Pulmonary artery endothelial cell (primary cell): ENCODE measurements around the gene ESM1. TPM values are rescaled to one million over a fixed set of nuclear protein-coding genes. Genes with fewer than 3 reads are reported as not detected.

Experiments used
- DNase-seq: peaks from one replicate; pipeline ENCODE4 v3.0.0-alpha.2; 2011; ENCODE audit warnings: low read depth, low spot score
- total RNA-seq: library from RNA; depleted of rRNA; stranded (reverse); fragments of >200 nt; gene quantifications from 2 replicates; pipeline ENCODE4 v1.2.3, GENCODE V29; 2014

Gene ESM1
- total RNA-seq, 1 donor from 2014 or later: 466 TPM

DNA sequence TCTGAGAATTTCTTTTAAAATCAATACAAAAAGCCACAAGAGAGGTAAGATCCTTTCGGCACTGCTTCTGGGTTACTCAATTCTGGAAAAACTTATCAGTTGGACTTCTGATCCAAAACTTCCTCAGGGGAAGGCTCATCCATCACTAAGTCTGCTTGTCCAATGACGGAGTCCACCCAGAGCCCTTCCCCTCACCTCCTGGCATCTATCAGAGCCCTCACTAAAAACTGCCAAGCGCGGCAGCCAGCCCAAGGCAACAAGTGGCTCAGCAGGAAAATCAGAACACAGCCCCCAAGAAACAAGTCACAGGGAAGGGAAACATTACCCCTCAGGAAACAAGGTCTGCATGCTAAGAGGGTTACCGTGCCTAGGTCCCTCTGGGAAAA lies 869 bp upstream of the ESM1 start:
- DNase-seq: peak; percentile 60

- no peak for DNase-seq
Measured at GRCh38 chr5:54981928-54982327, 3.5 kb downstream of the ESM1 start.

DNA sequence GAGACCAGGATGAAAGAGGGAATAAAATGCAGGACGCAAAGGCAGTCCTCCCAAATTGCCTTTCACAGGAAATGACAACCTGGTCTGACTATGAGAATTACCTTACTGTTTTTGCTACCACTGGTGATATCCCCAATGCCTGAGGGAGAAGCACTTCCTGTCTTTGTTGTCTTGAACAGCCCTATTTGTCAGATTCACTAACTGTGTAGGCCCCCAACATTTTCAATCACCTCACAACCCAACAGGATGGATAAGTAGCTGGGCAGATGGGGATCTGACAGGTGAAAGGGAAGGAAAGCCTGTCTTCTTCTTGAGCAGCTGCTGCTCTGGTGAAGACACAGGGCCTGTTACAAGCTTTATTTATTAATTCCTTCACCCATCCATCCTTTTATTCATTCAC lies 9.7 kb downstream of the ESM1 start:
- DNase-seq: no peak

DNA sequence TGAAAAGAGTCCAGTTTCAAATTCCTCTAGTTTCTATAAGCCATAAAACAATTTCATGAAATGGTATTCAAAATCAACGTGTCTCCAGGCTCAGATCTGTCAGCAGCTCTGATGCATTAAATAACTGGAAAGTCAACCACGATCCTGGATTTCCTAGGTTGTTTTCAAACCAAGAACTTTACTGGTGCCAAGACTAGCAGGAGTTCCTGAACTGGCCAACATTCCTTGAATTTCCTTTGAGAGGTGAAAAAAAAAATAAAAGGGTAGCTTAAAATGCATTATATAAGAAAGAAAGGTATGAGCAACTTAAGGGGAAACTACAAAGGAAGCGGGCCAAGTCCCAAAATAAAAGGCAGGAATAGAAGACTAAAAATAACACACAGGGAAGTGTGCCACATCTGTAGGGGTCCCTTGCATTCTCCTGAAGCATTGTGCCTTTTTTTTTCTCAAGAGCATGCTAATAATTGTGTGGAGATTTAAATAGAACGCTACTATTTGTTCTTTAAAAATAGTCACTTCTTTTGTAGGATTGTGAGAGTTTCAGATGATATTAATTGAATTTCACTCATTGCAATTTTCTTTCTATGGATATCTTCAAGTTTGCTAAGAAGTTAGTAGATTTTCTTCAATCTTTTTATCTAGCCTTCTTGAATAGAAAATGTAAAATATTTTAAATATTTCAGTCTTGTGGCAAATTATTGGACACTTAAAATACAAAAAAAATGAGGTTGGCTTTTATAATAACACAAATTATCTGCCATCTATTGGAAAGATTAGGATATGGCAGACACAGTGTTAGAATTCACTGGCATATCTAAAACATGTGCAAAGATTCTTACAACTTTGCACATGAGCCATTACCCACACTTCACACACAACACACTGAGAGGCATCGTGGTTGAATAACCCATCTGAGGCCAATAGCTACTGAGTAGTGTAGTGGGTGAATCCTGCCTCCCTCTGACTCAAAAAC lies 15.3 kb downstream of the ESM1 start:
- DNase-seq: peak; percentile 46

DNA sequence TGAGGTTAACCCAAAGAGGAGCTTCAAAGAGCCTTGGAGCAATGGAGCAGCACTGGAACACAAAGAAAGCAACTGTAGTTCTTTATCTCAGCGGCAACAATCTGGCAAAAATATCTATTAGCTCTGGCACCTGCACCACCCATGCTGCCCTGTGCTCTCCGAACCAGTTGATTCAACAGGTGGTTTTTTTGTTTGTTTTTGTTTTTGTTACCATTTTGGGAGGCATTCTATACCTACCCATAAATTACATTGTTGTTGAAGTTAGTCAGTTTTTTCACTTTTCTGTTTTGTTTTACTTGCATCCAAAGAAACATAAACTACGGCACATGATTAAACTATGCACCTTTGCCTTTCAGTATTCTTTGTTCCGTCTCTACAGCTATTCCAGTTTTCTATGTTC lies 16.2 kb downstream of the ESM1 start:
- DNase-seq: no peak

- peak; percentile 36 for DNase-seq
Measured at GRCh38 chr5:54965806-54966205, 19.6 kb downstream of the ESM1 start.

- no peak for DNase-seq
Measured at GRCh38 chr5:54964405-54964804, 21.0 kb downstream of the ESM1 start.

GRCh38 chr5:54959673-54960418 lies 25.5 kb downstream of the ESM1 start:
- DNase-seq: no peak

DNA sequence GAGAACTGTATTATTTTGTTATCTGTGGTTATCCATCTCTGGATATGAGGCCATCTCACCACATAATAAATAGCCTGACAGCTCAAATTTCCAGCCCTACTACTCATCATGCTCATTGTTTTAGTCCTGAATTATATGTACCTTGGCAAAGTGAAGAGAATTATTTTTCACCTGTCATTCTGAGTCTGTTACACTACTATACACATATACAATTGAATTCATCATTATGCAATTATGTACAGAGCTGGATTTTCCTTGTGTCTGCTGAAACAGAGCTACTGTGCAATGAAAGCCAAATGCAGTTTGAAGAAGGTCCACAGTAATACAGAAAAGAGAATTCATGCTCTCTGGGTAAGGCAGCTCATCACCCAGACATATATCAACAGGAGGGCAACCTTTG lies 28.5 kb downstream of the ESM1 start:
- DNase-seq: no peak

DNA sequence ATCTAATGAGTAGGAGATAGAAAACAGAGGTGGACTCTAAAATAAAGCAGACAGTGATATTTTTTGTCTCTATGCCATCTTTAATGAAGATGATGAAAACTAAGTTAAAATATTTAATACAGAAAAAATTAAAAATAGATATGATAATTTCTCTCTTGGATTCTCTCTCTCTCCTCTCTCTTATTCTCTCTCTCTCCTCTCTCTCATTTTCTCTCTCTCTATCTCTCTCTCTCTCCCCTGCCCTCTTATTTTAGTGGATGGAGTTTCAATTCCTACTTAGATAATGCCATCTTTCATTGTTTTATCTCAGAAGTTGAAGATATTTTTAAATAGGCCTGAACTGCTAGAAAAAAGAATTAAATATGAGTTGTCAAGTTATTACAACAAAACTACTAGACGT lies 38.2 kb downstream of the ESM1 start:
- DNase-seq: no peak

DNA sequence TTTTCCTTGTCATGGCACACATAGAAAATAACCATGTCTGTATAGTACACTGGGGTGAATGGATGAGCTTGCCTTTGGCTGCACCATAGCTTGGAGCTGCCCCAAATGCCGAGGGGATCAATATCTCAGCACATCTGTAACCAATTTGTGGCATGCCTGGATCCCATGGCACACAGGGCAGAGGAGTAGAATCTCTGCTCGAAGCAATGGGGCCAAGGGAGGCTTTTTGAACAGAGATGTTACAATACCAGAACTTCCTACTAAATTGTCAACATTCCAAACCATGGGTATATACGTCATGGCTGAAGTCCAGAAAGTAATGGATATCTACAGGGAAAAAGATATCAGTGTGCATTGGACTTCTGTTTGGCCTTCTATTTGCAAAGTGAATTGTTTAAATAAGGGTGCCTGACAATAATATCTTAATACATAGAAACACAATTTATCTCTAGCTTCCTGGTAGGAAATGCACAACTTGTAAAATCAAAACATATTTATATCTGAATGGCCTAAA lies 39.0 kb downstream of the ESM1 start:
- no peak for DNase-seq

GRCh38 chr5:54944364-54944763 lies 41.0 kb downstream of the ESM1 start:
- no peak for DNase-seq

DNA sequence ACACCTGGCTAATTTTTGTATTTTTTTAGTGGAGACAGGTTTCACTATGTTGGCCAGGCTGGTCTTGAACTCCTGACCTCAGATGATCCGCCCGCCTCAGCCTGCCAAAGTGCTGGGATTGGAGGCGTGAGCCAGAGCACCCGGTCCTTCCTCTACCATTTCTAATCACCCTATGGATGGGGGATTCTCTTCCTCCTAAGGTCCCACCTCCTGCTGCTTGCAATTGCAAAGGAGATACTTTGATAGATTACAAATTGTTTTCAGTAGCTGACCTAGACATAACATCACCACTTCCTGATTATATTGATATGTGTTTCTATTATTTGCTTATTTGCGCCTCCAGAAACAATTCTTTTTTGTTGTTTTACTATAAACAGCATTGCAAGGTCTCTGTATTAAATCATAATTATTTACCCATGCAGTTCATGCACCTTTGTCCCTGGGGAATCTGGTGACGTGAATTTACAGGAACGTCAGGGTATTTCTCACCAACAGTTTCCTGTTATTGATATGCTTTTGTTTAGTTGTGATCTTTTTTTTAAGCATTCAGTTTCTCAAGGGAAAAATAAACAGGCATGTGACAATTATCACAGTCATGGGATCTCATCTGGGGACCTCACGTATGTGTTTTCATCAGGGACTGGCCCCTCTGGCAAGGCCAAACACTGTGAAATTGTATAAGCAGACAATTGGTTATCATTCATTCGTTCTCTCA lies 43.2 kb downstream of the ESM1 start:
- DNase-seq: peak; percentile 73

DNA sequence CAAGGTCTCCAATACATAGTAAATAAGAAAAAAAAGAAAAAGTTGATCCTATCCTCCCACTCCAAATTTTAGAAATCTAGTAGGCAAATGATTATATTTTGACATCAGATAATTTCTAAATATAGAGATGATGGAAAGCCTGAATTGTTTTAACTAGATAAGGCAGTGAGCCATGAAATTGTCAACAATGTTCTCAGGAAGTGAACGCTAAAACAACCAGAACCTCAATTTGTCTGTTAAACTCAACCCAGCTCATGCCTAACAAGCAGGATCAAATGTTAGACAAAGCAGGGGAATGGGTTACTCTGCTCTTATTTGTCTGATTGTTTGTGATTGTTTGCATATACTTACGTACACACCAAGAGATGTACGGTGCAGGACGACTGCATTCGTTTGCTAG lies 49.2 kb downstream of the ESM1 start:
- DNase-seq: no peak

- no peak for DNase-seq
Measured at GRCh38 chr5:54932789-54933188, 52.6 kb downstream of the ESM1 start.

GRCh38 chr5:54930736-54931135 lies 54.7 kb downstream of the ESM1 start:
- no peak for DNase-seq

Other genes with a start within 250 kb of the ESM1 start
- gene GZMK, start 38.7 kb upstream of the ESM1 start, total RNA-seq: not detected in 2 replicates
- 0.53 TPM in 1 of 2 replicates, not detected in the other for gene GZMA, start 117.1 kb upstream of the ESM1 start, total RNA-seq
- 46.2 and 66.8 TPM in 2 replicates for gene GPX8, start 174.6 kb upstream of the ESM1 start, total RNA-seq
- 0.07 and 0.14 TPM in 2 replicates for gene CDC20B, start 187.6 kb upstream of the ESM1 start, total RNA-seq
- gene MCIDAS, start 241.7 kb upstream of the ESM1 start, total RNA-seq: 0.13 TPM in 1 of 2 replicates, not detected in the other
- 0.32 and 0.73 TPM in 2 replicates for gene CCNO, start 248.0 kb upstream of the ESM1 start, total RNA-seq